B cell (primary cell): ENCODE results near the gene CD14.

Source experiments
- CTCF ChIP-seq: fragments of 200-600 bp; IDR thresholded peaks from one replicate; pipeline ENCODE4 v1.8.0; 2022; ENCODE audit warnings: antibody characterized with exemption, mild to moderate bottlenecking
- EZH2 ChIP-seq: IDR thresholded peaks from 2 replicates; pipeline ENCODE4 v1.6.1; 2012; ENCODE audit warnings: borderline replicate concordance, low read depth, mild to moderate bottlenecking, moderate library complexity, low read length; ENCODE audit not compliant: insufficient read depth, poor library complexity, severe bottlenecking

DNA sequence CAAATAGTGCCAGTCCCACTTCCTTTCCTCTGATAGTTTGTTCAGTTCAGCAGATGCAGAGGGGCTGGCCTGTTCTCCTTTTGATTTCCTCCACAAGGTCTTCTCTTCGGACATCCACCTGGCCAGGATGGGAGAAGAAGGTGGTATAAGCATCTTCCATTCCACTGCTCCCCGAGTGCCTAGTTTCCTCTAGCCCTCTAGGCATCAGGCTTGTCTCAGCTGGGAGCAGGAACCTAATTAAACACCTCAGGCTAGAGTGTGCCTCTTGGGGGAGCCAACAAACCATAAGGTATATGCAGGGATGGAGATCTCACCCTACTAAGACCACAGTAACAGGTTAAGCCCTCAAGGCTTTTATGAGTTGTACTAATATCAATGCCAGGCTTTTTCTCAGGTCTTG is 41.2 kb upstream of the CD14 start:
- TF ChIP-seq CTCF = no peak
- no peak for TF ChIP-seq EZH2
